ENCODE data around the gene CCR5. TPM values are rescaled to one million over a fixed set of nuclear protein-coding genes. Genes with fewer than 3 reads are reported as not detected.
"Not testable (repeated sequence)": the region's sequence is repeated elsewhere in the genome, so short reads cannot be mapped to it uniquely, and the experiment has no call there.

CCR5 gene
- total RNA-seq, 1 donor from 2014 or later: 0.49 TPM

GRCh38 chr3:46375814-46376213, 5.1 kb downstream of the CCR5 start:
- ATAC-seq (no peak), DNase-seq (ENCODE audit: missing footprints) (no peak)
- intact Hi-C loops (cut with DNase I): no loop called here

DNA sequence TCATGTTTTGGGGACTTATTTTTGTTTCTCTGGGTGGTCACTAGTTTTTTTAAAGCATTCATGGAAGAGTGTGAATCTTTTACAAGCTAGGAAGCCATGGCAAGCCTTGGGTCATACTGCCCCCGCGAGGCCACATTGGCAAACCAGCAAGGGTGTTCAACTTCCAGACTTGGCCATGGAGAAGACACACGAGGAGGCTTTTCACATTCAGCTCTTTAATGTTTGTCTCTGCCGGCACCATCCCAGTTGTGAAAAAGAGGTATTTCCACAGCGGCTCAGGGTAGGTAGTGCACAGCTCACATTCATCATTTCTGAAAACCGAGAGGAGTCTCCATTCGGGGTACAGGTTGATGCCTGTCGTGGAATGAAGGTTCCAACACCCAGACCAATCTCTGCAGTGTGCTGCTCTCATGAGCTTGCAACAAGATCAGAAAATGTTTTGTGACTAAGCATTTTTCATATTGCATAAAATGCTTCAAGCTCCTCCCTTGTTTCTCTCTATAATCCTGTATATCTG, 7.7 kb downstream of the CCR5 start:
- intact Hi-C loops (cut with DNase I): no loop called here
- DNase-seq (ENCODE audit: missing footprints) (peak; percentile 75), ATAC-seq (no peak)

DNA sequence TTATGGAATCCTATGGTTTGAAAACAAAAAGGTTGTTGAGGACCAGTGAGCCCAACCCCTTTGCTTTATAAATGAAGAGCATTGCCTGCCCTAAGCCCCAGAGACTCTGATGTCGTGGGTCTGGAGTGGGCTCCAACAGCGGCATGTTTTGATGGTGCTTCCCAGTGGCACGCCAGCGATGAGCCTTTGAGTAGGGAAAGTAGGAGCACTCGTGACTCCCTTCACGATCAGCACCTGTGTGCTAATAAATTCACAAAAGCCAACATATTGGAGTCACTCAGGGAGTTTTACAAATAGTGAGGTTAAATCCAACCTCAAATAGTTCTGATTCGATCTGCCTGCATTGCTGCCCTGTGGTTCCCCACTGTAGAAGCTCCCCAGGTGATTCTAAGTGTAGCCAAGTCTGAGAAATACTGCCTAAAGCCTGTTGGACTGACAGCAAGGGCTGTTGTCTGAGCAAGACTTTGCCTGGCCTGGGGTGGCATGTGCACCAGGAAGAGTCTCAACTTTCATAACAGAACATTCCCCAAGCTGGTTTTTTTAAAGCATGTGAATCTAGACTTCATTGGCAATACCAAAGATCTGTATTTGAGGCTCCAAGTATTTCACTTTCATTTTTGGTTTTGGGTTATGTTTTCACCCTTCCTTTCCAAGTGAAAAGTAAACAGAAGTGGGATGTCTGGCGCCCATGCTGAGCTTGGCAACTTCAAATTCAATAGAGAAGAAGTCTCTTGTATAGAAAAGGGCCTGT, 9.9 kb downstream of the CCR5 start:
- DNase-seq (ENCODE audit: missing footprints) (no peak), ATAC-seq (no peak)

DNA sequence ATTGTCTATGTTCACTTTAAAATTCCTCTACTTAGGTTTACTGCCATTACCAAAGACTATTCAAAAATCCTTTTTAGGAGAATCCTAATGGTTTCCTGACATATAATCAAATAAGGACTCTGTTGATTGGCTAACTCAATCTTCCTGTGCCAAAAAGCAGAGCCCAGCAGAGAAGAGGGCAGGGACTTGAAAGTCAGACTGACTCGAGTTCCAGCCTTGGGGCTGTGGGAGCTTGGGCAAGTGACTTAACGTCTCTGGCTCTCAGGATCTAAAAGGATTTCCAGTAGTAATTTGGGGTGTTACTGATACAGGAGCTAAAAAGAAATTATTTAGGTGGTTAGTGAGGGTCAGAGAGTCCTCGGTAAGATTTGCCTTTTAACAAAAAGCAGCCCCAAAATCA, 10.9 kb downstream of the CCR5 start:
- no peak for ATAC-seq
- intact Hi-C loops (cut with DNase I): no loop called here
- no peak for DNase-seq (ENCODE audit: missing footprints)

More for the DNA sequence above, 9.9 kb downstream of the CCR5 start:
- intact Hi-C loops (cut with DNase I): no loop called here

DNA sequence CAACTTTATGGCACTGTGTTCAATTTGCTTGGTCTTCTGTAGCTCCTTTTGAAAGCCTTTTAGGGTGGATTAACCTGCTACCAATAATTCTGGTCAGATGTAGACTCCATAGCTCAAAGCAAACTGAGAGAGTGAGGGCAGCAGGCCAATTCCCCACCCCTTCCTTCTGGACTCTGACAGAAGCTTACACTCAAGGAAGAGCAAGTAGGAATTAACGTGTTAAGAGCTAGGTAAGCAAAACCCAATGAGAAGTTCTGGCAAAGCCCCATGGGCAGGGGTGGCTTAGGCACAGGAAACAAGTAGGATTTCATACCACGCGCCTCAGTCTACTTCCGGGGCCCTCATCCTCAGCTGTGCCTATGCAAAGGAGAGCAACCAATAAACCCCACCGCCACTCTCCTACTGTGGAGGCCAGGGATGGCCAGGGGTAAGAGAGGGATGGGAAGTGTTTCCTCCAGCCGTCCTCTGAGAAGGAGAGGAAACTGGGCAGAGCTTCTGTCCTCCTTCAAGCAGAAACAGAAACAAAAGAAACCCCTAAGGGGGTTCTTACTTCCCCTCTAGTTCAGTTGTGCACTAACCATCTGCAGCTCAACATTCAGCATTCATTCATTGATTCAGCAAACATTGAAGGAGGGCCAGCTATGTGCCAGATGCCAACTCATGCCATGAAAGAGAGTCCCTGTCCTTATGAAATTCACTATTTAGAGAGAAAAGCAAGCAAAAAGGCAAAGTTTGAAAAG, 12.6 kb downstream of the CCR5 start:
- intact Hi-C loops (cut with DNase I): no loop called here
- ATAC-seq (peak; percentile 10), DNase-seq (ENCODE audit: missing footprints) (no peak)

DNA sequence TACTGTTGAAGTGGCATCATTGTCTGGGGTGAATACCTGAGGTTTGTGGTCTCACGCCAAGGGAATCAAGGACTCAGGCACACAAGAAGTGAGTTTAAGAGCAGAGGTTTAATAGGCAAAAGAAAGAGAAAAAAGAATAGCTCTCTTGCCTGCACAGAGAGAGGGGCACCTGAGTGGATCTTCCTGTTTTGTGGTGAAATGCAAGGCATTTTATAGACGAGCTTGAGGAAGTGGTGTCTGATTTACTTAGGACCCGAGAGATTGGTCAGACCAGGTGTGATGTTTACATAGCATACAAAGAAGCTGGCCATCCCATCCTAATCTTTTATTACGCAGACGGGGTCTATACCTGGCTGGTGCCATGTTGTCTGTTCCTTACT, 13.2 kb downstream of the CCR5 start:
- DNase-seq (ENCODE audit: missing footprints): no peak
- no peak for ATAC-seq
- intact Hi-C loops (cut with DNase I): no loop called here

DNA sequence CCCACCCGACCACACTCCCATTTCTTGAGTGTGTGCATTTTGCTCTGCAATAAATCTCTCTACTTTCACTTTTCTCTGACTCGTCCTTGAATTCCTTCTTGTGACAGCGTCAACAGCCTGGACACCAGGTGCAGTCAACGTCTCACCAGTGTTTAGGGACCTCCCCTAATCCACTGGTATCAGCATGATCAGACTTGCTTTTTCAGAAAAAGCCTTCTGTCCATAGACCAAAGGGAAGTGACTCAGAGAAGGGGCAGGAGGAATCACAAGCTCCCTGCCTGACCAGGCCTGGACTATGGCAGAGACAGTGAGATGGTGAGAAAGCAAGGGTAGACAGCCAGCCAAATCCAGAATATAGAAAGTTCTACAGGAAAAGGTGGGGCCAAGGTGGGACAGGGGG, 15.5 kb downstream of the CCR5 start:
- DNase-seq (ENCODE audit: missing footprints) (no peak), ATAC-seq (no peak)
- intact Hi-C loops (cut with DNase I): no loop called here

DNA sequence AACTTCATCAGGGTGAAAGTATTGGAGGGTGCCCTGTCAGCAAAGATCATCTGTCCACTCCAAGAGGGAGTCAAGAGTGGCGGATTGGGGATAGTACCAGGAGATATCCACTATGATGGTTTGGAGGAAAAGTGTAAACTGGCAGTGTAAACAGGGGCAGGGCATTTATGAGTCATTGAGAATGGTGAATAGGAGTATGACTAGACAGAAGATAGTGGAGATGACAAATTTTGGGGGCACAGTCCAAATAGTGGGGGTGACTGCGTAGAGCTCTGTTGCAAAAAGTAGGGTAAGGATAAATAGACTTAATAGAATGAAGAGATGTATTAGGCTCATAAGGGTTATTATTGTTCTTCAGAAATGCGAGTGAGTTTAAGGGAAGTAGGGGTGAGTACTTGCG, 18.1 kb downstream of the CCR5 start:
- DNase-seq (ENCODE audit: missing footprints); ATAC-seq; intact Hi-C loops (cut with DNase I): not testable (repeated sequence)

DNA sequence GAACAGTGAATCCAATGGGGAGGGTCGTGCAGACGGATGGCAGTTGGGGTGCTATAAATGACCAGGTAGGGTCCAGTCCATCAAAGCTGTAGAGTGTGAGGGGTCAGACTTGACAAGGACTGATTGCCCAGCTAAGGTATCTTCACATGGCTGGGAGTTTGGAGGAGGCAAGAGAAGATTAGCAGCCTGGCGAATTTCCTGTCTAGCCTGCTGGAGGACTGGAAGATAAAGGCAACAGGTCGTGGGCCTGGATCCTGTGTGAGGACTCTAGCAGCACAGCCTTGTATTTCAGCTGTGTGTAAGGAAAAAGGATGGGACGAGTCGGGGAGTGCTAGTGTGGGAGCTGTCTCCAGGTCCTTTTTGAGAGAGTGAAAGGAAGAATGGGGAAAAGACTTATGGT, 18.6 kb downstream of the CCR5 start:
- intact Hi-C loops (cut with DNase I): no loop called here
- DNase-seq (ENCODE audit: missing footprints) (no peak), ATAC-seq (no peak)

- DNase-seq (ENCODE audit: missing footprints); ATAC-seq; intact Hi-C loops (cut with DNase I): not testable (repeated sequence)
These were observed 20.8 kb downstream of the CCR5 start for GRCh38 chr3:46391526-46391925.

DNA sequence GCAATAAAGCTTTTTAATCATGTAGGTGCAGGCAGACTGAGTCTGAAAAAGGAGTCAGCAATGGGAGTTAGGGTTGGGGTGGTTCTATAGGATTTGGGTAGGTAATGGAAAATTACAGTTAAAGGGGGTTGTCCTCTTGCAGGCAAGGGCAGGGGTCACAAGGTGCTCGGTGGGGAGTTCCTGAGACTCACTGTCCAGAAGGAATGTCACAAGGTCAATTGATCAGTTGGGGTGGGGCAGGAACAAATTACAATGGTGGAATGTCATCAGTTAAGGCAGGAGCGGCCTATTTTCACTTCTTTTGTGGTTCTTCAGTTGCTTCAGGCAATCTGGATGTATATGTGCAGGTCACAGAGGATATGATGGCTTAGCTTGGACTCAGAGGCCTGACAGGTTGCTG, 22.3 kb downstream of the CCR5 start:
- intact Hi-C loops (cut with DNase I): no loop called here
- ATAC-seq (no peak), DNase-seq (ENCODE audit: missing footprints) (no peak)

- peak; percentile 78 for ATAC-seq
- intact Hi-C loops (cut with DNase I): no loop called here
These were observed 23.0 kb downstream of the CCR5 start for GRCh38 chr3:46393554-46394434.

DNA sequence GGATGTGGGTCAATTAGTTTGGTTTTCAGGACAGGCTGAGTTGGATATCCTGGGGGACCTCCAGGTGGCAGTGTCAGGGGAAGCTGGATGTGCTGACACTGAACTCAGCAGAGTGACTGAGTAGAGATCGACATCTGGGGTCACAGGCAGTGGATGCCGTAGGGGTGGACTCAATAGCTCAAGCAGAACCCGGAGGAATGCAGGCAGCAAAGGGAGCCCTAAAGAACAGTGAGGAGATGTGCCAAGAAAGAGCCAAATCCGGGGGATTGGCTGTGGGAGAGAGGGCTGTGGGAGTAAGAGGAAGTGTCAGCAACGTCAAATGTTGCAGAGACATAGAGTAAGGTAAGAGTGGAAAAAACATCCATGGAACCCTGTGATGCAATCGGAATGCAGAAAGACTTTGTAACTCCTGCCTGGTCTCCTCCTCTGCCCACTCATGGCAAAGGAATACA, 24.5 kb downstream of the CCR5 start:
- DNase-seq (ENCODE audit: missing footprints) (no peak), ATAC-seq (no peak)
- intact Hi-C loops (cut with DNase I): no loop called here

More at GRCh38 chr3:46393554-46394434, 23.0 kb downstream of the CCR5 start:
- DNase-seq (ENCODE audit: missing footprints): no peak

GRCh38 chr3:46395766-46396530, 25.2 kb downstream of the CCR5 start:
- no peak for ATAC-seq
- intact Hi-C loops (cut with DNase I): no loop called here
- DNase-seq (ENCODE audit: missing footprints): no peak

- intact Hi-C loops (cut with DNase I): no loop called here
These were observed 26.4 kb downstream of the CCR5 start for GRCh38 chr3:46397111-46397510.

GRCh38 chr3:46398186-46398955, 27.6 kb downstream of the CCR5 start:
- DNase-seq (ENCODE audit: missing footprints) (no peak), ATAC-seq (no peak)
- intact Hi-C loops (cut with DNase I): no loop called here

More at GRCh38 chr3:46397111-46397510, 26.4 kb downstream of the CCR5 start:
- ATAC-seq (no peak), DNase-seq (ENCODE audit: missing footprints) (no peak)

DNA sequence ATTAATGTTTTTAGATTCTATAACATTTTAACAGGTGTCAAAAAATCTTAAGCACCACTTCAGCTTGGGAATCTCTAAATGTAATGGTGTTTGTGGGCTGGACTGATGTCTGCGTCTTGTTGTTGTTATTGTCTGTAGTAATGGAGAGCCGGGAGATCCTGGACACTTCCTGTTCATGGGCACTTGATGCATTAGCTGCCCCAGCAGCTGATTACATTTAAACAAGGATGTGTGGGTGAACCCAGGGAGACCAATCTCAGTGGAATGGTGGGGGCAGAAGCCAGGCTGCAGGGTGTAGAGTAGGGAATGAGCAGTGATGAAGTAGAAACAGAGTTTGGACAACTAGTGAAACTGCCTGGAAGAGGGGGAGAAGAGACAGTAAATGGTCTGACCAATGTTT, 28.4 kb downstream of the CCR5 start:
- ATAC-seq (no peak), DNase-seq (ENCODE audit: missing footprints) (no peak)
- intact Hi-C loops (cut with DNase I): no loop called here

DNA sequence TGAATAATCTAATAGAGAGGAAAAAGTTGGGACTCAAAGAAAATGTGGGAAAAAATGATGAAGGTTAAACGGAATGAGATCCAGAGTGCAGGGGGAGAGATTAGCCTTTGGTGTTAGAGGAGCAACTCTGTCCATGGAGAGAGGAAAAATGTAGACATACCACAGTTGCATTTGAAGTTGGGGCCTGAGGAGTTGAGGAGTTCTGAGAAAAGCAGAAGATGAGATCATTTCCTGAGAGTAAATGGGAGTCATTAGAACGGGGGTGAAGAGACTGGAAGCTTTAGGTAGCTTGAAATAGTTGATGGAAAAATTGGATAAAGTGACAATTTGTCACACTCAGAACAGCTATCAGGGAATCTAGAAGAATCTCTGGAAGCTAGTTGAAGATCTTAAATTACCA, 28.8 kb downstream of the CCR5 start:
- DNase-seq (ENCODE audit: missing footprints): no peak
- no peak for ATAC-seq
- intact Hi-C loops (cut with DNase I): no loop called here
